ENCODE data around the gene SAE1. TPM values are rescaled to one million over a fixed set of nuclear protein-coding genes. Genes with fewer than 3 reads are reported as not detected.
A peak's percentile ranks its signal among the peaks of the same experiment; 100 is the strongest.

Gene SAE1
- total and polyA plus RNA-seq, 8 donors, result 16.2 to 373 (median 43.5) TPM

DNA sequence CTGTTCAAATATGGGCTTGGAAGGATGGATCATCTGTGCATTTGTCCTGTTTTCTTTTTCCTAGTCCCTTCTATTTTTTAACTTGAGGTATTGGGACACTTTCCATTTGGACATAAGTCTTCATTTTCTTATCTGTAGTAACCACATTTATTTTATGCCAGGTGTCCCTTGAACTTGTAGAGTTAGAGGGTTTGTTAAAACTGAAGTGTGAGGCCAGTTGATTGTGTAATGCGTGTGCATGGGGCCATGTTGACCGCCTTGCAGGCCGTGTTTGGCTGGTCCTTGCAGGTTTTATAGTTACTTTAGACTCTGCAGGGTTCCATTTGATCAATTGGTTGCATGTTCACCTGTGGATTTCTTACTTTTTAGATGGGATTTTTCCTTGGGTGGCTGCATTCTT lies 21.0 kb downstream of the SAE1 start:
- 47 to 78% (median 59%) methylated on average over 3 of the region's 3 CpGs for WGBS, 5 donors
- Histone ChIP-seq H3K27ac (peak overlapping the region; percentile 39 to 71 (median 60)), H3K9me3 (no peaks in the 10 kb centered on the region), H3K4me1 (peaks cover 41 to 64% (median 51%) of the 10 kb centered on the region in 4 donors), H3K27me3 (no peaks in the 10 kb centered on the region), H3K36me3 (peaks cover 42 to 88% (median 79%) of the 10 kb centered on the region in 4 donors), H3K4me3 (no peak overlapping the region)
- no peak for DNase-seq
- no peak for TF ChIP-seq EP300 (IDR thresholded peaks at IDR 0.05)
- TF ChIP-seq, protein P1, sequence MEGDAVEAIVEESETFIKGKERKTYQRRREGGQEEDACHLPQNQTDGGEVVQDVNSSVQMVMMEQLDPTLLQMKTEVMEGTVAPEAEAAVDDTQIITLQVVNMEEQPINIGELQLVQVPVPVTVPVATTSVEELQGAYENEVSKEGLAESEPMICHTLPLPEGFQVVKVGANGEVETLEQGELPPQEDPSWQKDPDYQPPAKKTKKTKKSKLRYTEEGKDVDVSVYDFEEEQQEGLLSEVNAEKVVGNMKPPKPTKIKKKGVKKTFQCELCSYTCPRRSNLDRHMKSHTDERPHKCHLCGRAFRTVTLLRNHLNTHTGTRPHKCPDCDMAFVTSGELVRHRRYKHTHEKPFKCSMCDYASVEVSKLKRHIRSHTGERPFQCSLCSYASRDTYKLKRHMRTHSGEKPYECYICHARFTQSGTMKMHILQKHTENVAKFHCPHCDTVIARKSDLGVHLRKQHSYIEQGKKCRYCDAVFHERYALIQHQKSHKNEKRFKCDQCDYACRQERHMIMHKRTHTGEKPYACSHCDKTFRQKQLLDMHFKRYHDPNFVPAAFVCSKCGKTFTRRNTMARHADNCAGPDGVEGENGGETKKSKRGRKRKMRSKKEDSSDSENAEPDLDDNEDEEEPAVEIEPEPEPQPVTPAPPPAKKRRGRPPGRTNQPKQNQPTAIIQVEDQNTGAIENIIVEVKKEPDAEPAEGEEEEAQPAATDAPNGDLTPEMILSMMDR (IDR thresholded peaks at IDR 0.05), result no peak
- TF ChIP-seq POLR2A (IDR thresholded peaks at IDR 0.05), result no peak
- TF ChIP-seq POLR2AphosphoS5 (IDR thresholded peaks at IDR 0.05), result no peak
- intact Hi-C loops (cut with DNase I; ENCODE audit: low total_unique reads), result loop anchor here (10.0 kb wide), 1 partner anchor 53 kb away; no protein-coding TSS in a partner anchor

DNA sequence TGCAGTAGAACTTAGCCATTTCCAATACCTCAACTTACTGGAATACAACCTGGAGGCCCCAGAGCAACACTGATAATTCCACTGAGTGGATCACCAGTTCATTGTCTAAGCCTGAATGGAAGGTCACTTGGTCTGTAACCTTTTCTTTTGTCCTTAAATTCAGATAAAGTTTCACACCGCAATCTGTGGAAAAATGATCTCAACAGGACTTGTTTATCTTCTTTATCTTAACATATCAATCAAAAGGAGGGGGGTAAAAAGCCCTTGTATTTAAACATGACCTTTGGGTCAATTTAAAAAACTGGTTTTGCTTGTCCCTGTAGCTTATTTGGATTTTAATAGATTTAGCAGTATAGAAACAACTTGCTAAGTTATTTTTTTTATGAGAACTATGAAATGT lies 21.6 kb downstream of the SAE1 start:
- Histone ChIP-seq H3K4me1 (peaks cover 46 to 69% (median 57%) of the 10 kb centered on the region in 4 donors), H3K9me3 (no peaks in the 10 kb centered on the region), H3K27ac (peak overlapping the region in 4 of 5 donors; percentile 39 to 71 (median 54)), H3K27me3 (no peaks in the 10 kb centered on the region), H3K4me3 (no peak overlapping the region), H3K36me3 (peaks cover 42 to 85% (median 76%) of the 10 kb centered on the region in 4 donors)
- DNase-seq, result no peak
- intact Hi-C loops (cut with DNase I; ENCODE audit: low total_unique reads), result loop anchor here (10.0 kb wide), 1 partner anchor 53 kb away; no protein-coding TSS in a partner anchor
- TF ChIP-seq EP300 (IDR thresholded peaks at IDR 0.05), result no peak
- TF ChIP-seq, protein P1 (IDR thresholded peaks at IDR 0.05), result no peak
- TF ChIP-seq POLR2AphosphoS5 (IDR thresholded peaks at IDR 0.05), result no peak
- no peak for TF ChIP-seq POLR2A (IDR thresholded peaks at IDR 0.05)
- 21 to 55% (median 33%) methylated on average over 1 of the region's 1 CpG for WGBS, 5 donors

DNA sequence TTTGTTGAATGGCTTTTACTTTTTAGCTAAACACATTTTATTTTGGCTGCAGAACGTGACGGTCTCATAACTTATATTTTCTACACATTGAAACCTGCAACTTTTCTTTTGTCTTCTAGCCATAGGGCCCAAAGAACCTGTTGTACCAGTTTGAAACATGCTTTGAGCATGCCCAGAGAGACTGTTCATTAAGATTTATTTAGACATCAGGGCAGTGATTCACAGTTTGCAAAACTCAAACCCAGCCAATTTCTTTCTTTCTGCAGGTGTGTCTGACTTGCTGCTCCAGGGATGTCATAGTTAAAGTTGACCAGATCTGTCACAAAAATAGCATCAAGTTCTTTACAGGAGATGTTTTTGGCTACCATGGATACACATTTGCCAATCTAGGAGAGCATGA lies 22.0 kb downstream of the SAE1 start:
- no peak overlapping the region for H3K4me3 ChIP-seq
- no peaks in the 10 kb centered on the region for H3K27me3 ChIP-seq
- H3K27ac ChIP-seq, result peak overlapping the region in 4 of 5 donors; percentile 39 to 72 (median 60)
- DNase-seq, result peak in 1 of 2 donors; percentile 86
- intact Hi-C loops (cut with DNase I; ENCODE audit: low total_unique reads), result loop anchor here (10.0 kb wide), 1 partner anchor 52 kb away; no protein-coding TSS in a partner anchor
- H3K9me3 ChIP-seq, result no peaks in the 10 kb centered on the region
- peaks cover 38 to 81% (median 72%) of the 10 kb centered on the region in 4 donors for H3K36me3 ChIP-seq
- peaks cover 51 to 74% (median 61%) of the 10 kb centered on the region in 4 donors for H3K4me1 ChIP-seq
- 28 to 49% (median 33%) methylated on average over 2 of the region's 2 CpGs for WGBS, 5 donors
- TF ChIP-seq POLR2A (IDR thresholded peaks at IDR 0.05) (no peak), EP300 (IDR thresholded peaks at IDR 0.05) (no peak), POLR2AphosphoS5 (IDR thresholded peaks at IDR 0.05) (peak in 2 of 3 donors; percentile 8 to 28)
- TF ChIP-seq, protein P1 (IDR thresholded peaks at IDR 0.05), result no peak

DNA sequence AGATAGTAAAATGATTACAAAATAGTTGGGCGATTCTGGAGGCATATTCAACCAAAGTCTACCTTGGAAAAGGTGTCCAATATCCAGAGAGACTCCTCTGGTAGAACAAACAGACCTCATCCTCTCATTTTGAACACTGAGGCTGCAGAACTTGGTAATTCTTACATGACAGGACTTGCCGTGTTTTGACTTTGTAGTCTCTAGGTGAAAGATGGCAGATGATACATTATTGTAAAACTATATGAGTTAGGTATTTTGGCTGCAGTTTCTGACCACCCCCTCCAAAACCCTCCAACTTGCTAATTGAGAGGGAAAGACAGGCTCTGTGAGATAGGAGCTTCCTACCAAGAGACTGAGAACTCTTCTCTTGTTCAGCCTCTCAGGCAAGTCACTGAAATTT lies 22.6 kb downstream of the SAE1 start:
- Histone ChIP-seq H3K4me1 (peaks cover 57 to 80% (median 67%) of the 10 kb centered on the region in 4 donors), H3K27me3 (no peaks in the 10 kb centered on the region), H3K9me3 (no peaks in the 10 kb centered on the region), H3K4me3 (no peak overlapping the region), H3K27ac (peak overlapping the region; percentile 24 to 72 (median 37)), H3K36me3 (peaks cover 32 to 75% (median 65%) of the 10 kb centered on the region in 4 donors)
- TF ChIP-seq POLR2AphosphoS5 (IDR thresholded peaks at IDR 0.05), result no peak
- TF ChIP-seq EP300 (IDR thresholded peaks at IDR 0.05), result no peak
- TF ChIP-seq POLR2A (IDR thresholded peaks at IDR 0.05), result no peak
- TF ChIP-seq, protein P1 (IDR thresholded peaks at IDR 0.05), result no peak
- DNase-seq, result no peak
- WGBS, 5 donors, result 47 to 60% (median 52%) methylated on average over 2 of the region's 2 CpGs
- intact Hi-C loops (cut with DNase I; ENCODE audit: low total_unique reads), result loop anchor here (10.0 kb wide), 1 partner anchor 52 kb away; no protein-coding TSS in a partner anchor

Data from stomach (tissue), 9 donors.